ENCODE data around the gene BICDL2. TPM values are rescaled to one million over a fixed set of nuclear protein-coding genes. Genes with fewer than 3 reads are reported as not detected.

Gene BICDL2
- total and polyA plus RNA-seq, 9 of the 15 experiments (the other 6 are each of a cell fraction or from before 2014, with no cell fraction given), result 0.09 to 0.28 (median 0.09) TPM; not detected in 6

DNA sequence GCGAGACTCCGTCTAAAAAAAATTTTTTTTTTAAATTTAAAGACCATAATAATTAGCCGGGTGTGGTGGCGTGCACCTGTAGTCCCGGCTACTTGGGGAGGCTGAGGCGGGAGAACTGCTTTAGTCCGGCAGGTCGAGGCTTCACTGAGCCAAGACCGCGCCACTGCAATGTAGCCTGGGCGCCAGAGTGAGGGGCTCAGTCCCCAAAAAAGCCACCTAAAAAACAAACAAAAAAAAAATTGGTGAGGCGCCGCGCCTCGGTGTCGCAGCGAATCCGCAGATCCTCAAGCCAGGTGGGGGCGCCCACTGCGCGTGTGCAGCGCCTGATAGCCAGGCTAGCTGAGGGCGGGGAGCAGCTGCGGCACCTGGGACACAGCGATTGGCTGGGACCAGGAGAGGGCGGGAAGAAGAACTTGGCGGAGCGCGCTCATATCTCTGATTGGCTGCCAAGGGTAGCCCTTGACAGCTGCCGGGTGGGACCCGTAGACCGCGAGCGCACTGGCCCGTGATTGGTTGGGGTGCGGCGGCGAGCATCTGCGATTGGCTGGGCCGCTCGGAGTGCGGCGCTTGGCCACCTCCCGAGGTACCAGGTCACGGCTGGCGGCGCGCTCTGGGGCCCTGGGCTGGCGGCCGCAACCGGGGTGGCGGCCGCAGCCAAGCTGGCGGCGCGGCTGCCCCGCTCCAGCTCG is 33.0 kb downstream of the BICDL2 start (continued):
- TF ChIP-seq, protein P1, sequence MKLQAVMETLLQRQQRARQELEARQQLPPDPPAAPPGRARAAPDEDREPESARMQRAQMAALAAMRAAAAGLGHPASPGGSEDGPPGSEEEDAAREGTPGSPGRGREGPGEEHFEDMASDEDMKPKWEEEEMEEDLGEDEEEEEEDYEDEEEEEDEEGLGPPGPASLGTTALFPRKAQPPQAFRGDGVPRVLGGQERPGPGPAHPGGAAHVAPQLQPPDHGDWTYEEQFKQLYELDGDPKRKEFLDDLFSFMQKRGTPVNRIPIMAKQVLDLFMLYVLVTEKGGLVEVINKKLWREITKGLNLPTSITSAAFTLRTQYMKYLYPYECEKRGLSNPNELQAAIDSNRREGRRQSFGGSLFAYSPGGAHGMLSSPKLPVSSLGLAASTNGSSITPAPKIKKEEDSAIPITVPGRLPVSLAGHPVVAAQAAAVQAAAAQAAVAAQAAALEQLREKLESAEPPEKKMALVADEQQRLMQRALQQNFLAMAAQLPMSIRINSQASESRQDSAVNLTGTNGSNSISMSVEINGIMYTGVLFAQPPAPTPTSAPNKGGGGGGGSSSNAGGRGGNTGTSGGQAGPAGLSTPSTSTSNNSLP (IDR thresholded peaks at IDR 0.05; ENCODE audit: borderline replicate concordance, low read depth, low read length), result no peak; the same call in 1 of the 2 replicates
- TF ChIP-seq, protein P2, sequence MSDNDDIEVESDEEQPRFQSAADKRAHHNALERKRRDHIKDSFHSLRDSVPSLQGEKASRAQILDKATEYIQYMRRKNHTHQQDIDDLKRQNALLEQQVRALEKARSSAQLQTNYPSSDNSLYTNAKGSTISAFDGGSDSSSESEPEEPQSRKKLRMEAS (CRISPR knock-in tag; IDR thresholded peaks at IDR 0.05), result peak; percentile 85
- TF ChIP-seq, protein P3, sequence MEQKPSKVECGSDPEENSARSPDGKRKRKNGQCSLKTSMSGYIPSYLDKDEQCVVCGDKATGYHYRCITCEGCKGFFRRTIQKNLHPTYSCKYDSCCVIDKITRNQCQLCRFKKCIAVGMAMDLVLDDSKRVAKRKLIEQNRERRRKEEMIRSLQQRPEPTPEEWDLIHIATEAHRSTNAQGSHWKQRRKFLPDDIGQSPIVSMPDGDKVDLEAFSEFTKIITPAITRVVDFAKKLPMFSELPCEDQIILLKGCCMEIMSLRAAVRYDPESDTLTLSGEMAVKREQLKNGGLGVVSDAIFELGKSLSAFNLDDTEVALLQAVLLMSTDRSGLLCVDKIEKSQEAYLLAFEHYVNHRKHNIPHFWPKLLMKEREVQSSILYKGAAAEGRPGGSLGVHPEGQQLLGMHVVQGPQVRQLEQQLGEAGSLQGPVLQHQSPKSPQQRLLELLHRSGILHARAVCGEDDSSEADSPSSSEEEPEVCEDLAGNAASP (IDR thresholded peaks at IDR 0.05), result no peak
- TF ChIP-seq SMARCC2 (IDR thresholded peaks at IDR 0.05; ENCODE audit: low read depth) (no peak), KLF10 (CRISPR knock-in tag; IDR thresholded peaks at IDR 0.05) (no peak), NELFE (IDR thresholded peaks at IDR 0.05; ENCODE audit: insufficient read depth, insufficient read length) (no peak), TRIM28 (IDR thresholded peaks at IDR 0.05) (peak; percentile 74), NCOA1 (IDR thresholded peaks at IDR 0.05; ENCODE audit: low read depth) (no peak), NFE2 (IDR thresholded peaks at IDR 0.05; ENCODE audit: low read depth) (no peak), BDP1 (IDR thresholded peaks at IDR 0.05; ENCODE audit: insufficient read depth, insufficient read length) (no peak), NR4A1 (CRISPR knock-in tag; IDR thresholded peaks at IDR 0.05) (no peak), NR4A1 (tag; IDR thresholded peaks at IDR 0.05) (no peak), BRD9 (IDR thresholded peaks at IDR 0.05; ENCODE audit: low read depth, partially characterized antibody) (no peak), CBX8 (IDR thresholded peaks at IDR 0.05; ENCODE audit: borderline replicate concordance, extremely low read depth, low read depth, low read length, poor library complexity, severe bottlenecking) (no peak)
- TF ChIP-seq, protein P4, sequence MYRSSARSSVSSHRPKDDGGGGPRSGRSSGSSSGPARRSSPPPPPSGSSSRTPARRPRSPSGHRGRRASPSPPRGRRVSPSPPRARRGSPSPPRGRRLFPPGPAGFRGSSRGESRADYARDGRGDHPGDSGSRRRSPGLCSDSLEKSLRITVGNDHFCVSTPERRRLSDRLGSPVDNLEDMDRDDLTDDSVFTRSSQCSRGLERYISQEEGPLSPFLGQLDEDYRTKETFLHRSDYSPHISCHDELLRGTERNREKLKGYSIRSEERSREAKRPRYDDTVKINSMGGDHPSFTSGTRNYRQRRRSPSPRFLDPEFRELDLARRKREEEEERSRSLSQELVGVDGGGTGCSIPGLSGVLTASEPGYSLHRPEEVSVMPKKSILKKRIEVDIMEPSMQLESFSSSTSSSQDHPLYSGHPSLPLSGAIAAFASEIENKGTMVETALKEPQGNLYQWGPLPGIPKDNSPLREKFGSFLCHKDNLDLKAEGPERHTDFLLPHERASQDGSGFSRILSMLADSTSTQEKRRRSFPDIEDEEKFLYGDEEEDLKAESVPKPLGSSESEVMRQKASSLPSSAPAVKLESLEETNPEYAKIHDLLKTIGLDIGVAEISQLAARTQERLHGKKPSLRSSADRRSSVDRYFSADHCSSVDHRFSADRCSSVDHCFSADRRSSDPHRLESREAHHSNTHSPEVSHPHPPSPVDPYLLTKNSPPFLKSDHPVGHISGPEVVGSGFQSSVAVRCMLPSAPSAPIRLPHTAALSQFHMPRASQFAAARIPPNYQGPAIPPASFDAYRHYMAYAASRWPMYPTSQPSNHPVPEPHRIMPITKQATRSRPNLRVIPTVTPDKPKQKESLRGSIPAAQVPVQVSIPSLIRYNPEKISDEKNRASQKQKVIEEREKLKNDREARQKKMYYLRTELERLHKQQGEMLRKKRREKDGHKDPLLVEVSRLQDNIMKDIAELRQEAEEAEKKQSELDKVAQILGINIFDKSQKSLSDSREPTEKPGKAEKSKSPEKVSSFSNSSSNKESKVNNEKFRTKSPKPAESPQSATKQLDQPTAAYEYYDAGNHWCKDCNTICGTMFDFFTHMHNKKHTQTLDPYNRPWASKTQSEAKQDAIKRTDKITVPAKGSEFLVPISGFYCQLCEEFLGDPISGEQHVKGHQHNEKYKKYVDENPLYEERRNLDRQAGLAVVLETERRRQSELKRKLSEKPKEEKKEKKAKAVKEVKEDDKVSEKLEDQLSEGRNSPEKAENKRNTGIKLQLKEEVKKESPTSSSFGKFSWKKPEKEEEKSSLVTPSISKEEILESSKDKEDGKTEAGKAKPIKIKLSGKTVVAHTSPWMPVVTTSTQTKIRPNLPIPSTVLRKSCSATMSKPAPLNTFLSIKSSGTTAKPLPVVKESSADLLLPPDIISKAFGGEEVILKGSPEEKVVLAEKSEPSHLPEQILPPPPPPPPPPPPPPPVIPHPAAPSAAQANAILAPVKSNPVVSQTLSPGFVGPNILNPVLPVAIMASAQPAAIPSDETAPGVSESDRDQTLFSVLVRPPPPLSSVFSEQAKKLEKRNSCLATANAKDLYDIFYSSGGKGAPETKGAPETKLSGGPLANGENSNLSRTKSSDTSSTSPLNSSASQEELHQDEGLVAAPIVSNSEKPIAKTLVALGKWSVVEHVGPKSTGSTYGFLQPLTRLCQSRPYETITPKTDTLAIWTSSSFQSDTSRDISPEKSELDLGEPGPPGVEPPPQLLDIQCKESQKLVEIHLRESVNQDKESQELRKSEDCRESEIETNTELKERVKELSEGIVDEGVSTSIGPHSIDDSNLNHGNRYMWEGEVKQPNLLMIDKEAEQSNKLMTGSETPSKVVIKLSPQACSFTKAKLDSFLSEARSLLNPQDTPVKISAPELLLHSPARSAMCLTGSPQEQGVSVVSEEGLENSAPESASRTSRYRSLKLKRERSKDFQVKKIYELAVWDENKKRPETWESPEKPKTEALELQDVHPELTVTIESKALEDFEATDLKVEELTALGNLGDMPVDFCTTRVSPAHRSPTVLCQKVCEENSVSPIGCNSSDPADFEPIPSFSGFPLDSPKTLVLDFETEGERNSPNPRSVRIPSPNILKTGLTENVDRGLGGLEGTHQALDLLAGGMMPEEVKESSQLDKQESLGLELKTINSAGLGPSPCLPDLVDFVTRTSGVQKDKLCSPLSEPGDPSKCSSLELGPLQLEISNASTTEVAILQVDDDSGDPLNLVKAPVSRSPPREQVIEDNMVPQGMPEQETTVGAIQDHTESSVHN (IDR thresholded peaks at IDR 0.05; ENCODE audit: borderline replicate concordance in 1 of 2, low read depth in 1 of 2), result no peak
- TF ChIP-seq, protein P5, sequence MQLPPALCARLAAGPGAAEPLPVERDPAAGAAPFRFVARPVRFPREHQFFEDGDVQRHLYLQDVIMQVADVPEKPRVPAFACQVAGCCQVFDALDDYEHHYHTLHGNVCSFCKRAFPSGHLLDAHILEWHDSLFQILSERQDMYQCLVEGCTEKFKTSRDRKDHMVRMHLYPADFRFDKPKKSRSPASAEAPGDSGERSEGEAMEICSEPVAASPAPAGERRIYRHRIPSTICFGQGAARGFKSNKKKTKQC (CRISPR knock-in tag; IDR thresholded peaks at IDR 0.05), result no peak

All from K562 (cell line).